Activated gamma-delta T cell (primary cell): ENCODE results near the gene UBE2Z.

Experiments used
- DNase-seq: peaks from one replicate; lab custom pipeline; 2025; lab: John Stamatoyannopoulos, UW

UBE2Z gene

DNA sequence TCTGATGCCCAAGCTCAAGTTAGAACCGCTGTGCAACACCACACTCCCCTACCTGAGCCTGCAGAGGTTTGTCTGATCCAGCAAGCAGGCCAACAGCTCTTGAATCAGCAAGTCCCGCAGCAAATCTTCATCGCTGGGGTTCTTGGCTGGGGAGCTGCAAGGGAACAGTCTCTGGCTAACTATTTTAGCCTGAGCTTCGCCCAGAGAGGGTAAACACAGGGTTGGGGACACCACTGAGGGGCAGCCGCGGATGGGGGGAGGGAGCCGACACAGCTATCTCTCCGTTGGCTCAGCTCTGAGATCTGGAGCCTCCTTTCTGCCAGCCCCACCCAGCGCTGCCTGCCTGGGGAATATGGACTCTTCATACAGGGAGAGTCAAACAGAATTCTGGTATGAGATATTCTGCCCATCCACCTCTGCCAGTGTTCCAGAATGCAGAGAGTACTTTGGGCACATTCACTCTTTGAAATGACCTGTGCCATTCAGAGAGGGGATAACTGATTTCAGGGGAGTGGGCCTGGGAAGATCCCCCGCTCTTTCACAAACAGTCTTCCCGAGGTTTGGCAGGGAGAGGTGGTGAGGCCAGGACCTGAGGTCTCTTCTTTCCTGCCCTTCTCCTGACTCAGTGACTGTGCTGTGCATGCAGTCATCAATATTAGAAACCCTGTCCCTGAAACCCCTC, 52.8 kb downstream of the UBE2Z start:
- DNase-seq: no peak

DNA sequence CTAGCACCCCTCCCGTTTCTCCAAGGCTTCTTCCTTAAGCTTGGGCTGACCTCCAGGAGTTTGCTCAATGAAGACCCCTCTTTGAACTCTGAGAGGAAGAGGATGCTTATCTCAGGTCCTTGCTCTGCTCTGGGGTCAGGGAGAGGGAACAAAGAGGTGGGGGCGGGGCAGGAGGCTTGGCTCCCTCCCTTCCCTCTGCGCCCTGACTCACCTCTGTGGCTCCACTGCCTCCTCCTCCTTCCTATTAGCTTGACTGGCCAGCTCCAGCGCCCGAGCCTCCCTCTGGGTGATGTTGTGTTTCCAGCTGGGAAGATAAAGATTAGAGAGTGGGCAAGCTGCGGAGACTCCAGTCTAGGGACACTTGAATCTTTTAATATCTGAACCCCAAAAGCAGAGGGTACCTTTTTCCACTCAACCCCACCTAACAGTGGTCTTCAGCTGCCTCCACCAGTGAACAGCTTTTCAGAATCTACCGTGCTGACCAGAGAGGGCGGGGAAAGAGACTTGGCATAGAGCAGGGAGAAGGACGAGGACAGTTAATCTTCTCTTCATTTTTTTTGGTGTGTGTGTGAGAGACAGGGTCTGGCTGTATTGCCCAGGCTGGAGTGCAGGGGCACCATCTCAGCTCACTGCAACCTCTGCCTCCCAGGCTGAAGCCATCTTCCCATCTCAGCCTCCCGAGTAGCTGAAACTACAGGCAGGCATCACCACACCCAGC, 53.5 kb downstream of the UBE2Z start:
- DNase-seq: no peak

DNA sequence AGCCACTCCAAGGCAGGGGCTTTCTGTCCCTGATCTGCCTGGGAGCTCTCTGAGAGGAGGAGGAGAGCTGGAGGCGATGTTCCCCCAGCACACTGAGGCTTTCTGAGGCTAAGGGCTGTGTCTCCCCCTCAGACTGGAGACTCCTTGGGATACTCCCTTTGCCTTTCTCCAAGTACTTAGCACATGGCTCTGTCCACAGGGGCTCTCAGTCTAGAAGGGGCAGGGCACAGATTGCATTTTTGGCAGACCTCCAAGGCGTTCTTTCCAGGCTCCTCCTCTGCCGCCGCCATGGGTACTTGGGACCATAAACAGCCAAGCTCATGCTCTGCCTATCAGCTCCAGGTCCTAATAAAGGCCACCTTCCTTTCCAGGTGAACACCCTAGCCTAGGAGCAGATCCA, 62.0 kb downstream of the UBE2Z start:
- no peak for DNase-seq

DNA sequence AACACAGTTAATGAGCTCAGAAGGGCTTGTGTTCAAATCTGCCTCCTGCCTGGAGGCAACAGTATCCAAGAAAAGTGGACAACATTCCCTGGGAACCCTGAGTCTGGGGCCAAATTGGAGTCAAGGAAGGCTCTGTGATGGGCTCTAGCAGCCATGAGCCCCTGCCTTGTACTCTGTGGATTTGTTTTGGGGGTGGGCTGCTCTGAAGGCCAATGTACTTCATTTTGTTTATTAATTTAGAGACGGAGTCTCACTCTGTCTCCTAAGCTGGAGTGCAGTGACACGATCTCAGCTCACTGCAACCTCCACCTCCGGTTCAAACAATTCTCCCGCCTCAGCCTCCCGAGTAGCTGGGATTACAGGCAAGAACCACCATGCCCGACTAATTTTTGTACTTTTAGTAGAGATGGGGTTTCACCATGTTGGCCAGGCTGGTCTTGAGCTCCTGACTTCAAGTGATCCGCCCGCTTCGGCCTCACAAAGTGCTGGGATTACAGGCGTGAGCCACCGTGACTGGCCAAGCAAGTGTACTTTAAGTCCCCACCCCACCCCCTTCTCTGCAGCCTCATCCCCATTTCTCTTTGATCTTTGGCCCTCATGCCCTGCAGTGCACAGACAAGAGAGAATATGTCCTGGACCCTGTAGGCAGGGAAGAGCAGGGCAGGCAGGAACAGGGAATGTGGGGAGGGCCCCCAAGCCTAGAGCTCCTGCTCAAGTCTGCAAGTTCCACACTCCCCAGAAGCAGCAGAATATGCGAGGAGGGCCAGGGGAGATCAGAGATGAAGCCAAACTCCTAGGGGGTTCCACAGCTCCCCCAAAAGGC, 62.9 kb downstream of the UBE2Z start:
- no peak for DNase-seq

DNA sequence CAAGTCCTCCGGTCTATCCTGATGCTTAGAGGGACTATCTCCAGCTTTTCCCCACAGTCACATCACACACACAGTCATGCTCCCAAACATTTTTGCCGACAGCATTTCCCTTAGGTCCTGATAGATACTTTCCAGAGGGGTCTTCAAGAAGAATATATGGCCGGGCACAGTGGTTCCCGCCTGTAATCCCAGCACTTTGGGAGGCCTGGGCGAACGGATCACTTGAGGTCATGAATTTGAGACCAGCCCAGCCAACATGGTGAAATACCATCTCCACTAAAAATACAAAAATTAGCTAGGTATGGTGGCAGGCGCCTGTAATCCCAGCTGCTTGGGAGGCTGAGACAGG, 64.5 kb downstream of the UBE2Z start:
- DNase-seq: no peak

DNA sequence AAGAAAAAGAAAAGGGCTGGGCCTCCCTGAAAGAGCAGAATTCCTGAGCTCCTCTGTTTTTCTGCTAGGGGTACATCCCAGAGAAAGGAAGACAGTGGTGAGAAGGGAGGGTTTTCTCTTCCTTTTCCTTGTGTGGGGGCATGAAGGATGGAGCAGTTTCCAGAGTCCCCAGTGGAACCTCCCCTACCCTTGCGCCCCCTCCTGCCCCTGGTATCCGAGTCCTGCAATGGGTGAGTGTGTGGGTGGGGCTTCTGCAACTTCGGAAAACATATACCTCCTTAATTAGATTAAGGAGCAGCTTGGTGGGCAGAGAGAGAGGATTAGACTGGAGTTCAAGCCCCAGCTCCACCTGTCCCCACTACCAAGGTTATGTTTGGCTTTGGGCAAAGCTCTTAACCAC, 65.6 kb downstream of the UBE2Z start:
- DNase-seq: no peak
